Cardiac muscle cell (in vitro differentiated cells and primary cell): ENCODE results near the gene GAREM1. TPM values are rescaled to one million over a fixed set of nuclear protein-coding genes. Genes with fewer than 3 reads are reported as not detected.

Source experiments
- DNase-seq, 2 donors: peaks; one replicate each; pipeline versions ENCODE4 v3.0.0 to v3.0.0-alpha.2; 2010 to 2017; ENCODE audit warnings: low read depth in 1 of 2, low spot score in 1 of 2
- H3K27ac ChIP-seq: fragments of 200-600 bp; sonication (generic); 2 replicates; pipeline ENCODE4 v1.5.1; 2016
- H3K27me3 ChIP-seq: fragments of 200-600 bp; sonication (generic); 2 replicates; pipeline ENCODE4 v1.6.0; 2016; ENCODE audit warnings: control low read depth
- H3K36me3 ChIP-seq: fragments of 200-600 bp; sonication (generic); 2 replicates; pipeline ENCODE4 v1.5.1; 2016; ENCODE audit warnings: control low read depth
- H3K4me1 ChIP-seq: fragments of 200-600 bp; sonication (generic); 2 replicates; pipeline ENCODE4 v1.8.1; 2017; ENCODE audit warnings: low read depth, mild to moderate bottlenecking, mixed run types
- H3K4me3 ChIP-seq: fragments of 200-600 bp; sonication (generic); 2 replicates; pipeline ENCODE4 v1.5.1; 2016; ENCODE audit warnings: mild to moderate bottlenecking
- H3K9me3 ChIP-seq: fragments of 200-600 bp; sonication (generic); 2 replicates; pipeline ENCODE4 v1.5.1; 2017; ENCODE audit warnings: low read depth, mild to moderate bottlenecking, control low read depth
- CTCF ChIP-seq: IDR thresholded peaks from 2 replicates; pipeline ENCODE4 v1.5.1; 2012; ENCODE audit warnings: low read depth, mild to moderate bottlenecking, low read length
- polyA plus RNA-seq: library from polyadenylated mRNA; unstranded; fragments of >200 nt; fragmentation: Nextera tagmentation; extraction: Ambion mirVana; gene quantifications from 2 replicates; pipeline ENCODE4 v1.2.1, GENCODE V29; 2016
- total RNA-seq: library from RNA; depleted of rRNA; stranded (reverse); fragments of >200 nt; gene quantifications from 2 replicates; pipeline ENCODE4 v1.2.3, GENCODE V29; 2016

Gene GAREM1
- total and polyA plus RNA-seq, 2 experiments from 2014 or later, result 14.2 to 17.3 TPM

GRCh38 chr18:32337347-32337746, 133.3 kb downstream of the GAREM1 start:
- no peak for DNase-seq
- H3K9me3 ChIP-seq, result no peaks in the 10 kb centered on the region
- no peak overlapping the region for H3K4me3 ChIP-seq
- no peaks in the 10 kb centered on the region for H3K36me3 ChIP-seq
- no peak for TF ChIP-seq CTCF
- peaks cover 4% of the 10 kb centered on the region for H3K4me1 ChIP-seq
- H3K27ac ChIP-seq, result no peak overlapping the region
- H3K27me3 ChIP-seq, result no peaks in the 10 kb centered on the region

- TF ChIP-seq CTCF, result no peak
- peaks cover 4% of the 10 kb centered on the region for H3K4me1 ChIP-seq
- no peaks in the 10 kb centered on the region for H3K27me3 ChIP-seq
- DNase-seq, result no peak
- no peaks in the 10 kb centered on the region for H3K9me3 ChIP-seq
- H3K4me3 ChIP-seq, result no peak overlapping the region
- no peak overlapping the region for H3K27ac ChIP-seq
- no peaks in the 10 kb centered on the region for H3K36me3 ChIP-seq
Observed at GRCh38 chr18:32335228-32335627, 135.5 kb downstream of the GAREM1 start.

- Histone ChIP-seq H3K4me1 (peaks cover 4% of the 10 kb centered on the region), H3K4me3 (no peak overlapping the region), H3K27me3 (no peaks in the 10 kb centered on the region), H3K36me3 (no peaks in the 10 kb centered on the region), H3K27ac (no peak overlapping the region), H3K9me3 (no peaks in the 10 kb centered on the region)
- DNase-seq, result no peak
- TF ChIP-seq CTCF, result no peak
Observed at GRCh38 chr18:32333781-32334180, 136.9 kb downstream of the GAREM1 start.

- H3K36me3 ChIP-seq, result no peaks in the 10 kb centered on the region
- no peak for DNase-seq
- no peaks in the 10 kb centered on the region for H3K9me3 ChIP-seq
- H3K4me3 ChIP-seq, result no peak overlapping the region
- H3K4me1 ChIP-seq, result no peaks in the 10 kb centered on the region
- no peak for TF ChIP-seq CTCF
- H3K27me3 ChIP-seq, result no peaks in the 10 kb centered on the region
- no peak overlapping the region for H3K27ac ChIP-seq
Observed at GRCh38 chr18:32332708-32333107, 138.0 kb downstream of the GAREM1 start.

- Histone ChIP-seq H3K9me3 (no peaks in the 10 kb centered on the region), H3K4me1 (no peaks in the 10 kb centered on the region), H3K36me3 (no peaks in the 10 kb centered on the region), H3K27ac (no peak overlapping the region), H3K27me3 (no peaks in the 10 kb centered on the region), H3K4me3 (no peak overlapping the region)
- no peak for DNase-seq
- TF ChIP-seq CTCF, result no peak
Observed at GRCh38 chr18:32328974-32329373, 141.7 kb downstream of the GAREM1 start.

GRCh38 chr18:32328379-32328778, 142.3 kb downstream of the GAREM1 start:
- Histone ChIP-seq H3K36me3 (no peaks in the 10 kb centered on the region), H3K4me1 (no peaks in the 10 kb centered on the region), H3K27ac (no peak overlapping the region), H3K4me3 (no peak overlapping the region), H3K9me3 (no peaks in the 10 kb centered on the region), H3K27me3 (no peaks in the 10 kb centered on the region)
- TF ChIP-seq CTCF, result no peak
- DNase-seq, result peak in 1 of 2 donors; percentile 75
